Measurements from ENCODE around the gene RPS8. TPM values are rescaled to one million over a fixed set of nuclear protein-coding genes. Genes with fewer than 3 reads are reported as not detected.
"Not testable (repeated sequence)": the region's sequence is repeated elsewhere in the genome, so short reads cannot be mapped to it uniquely, and the experiment has no call there.

Gene RPS8
- total RNA-seq, 1 donor from 2014 or later, result 1,786 TPM

- Histone ChIP-seq H3K4me1 (ENCODE audit: control insufficient read depth in 3 of 3, insufficient read depth in 3 of 3, low read length in 3 of 3) (peaks cover 21 to 29% (median 27%) of the 10 kb centered on the region in 3 donors), H3K27me3 (ENCODE audit: control insufficient read depth in 3 of 3, insufficient read depth in 3 of 3, low read length in 3 of 3) (no peaks in the 10 kb centered on the region), H3K36me3 (ENCODE audit: control insufficient read depth in 3 of 3, insufficient read depth in 3 of 3, low read length in 3 of 3) (no peaks in the 10 kb centered on the region), H3K4me3 (ENCODE audit: low read length in 3 of 3) (no peak overlapping the region), H3K9me3 (ENCODE audit: control insufficient read depth in 3 of 3, low read length in 3 of 3) (no peaks in the 10 kb centered on the region), H3K9ac (ENCODE audit: low read depth in 1 of 3, low read length in 3 of 3) (no peak overlapping the region), H3K27ac (ENCODE audit: low read depth, low read length) (no peak overlapping the region)
Measured at GRCh38 chr1:44787506-44787905, 12.2 kb downstream of the RPS8 start.

- Histone ChIP-seq H3K36me3 (ENCODE audit: control insufficient read depth in 3 of 3, insufficient read depth in 3 of 3, low read length in 3 of 3) (no peaks in the 10 kb centered on the region), H3K9me3 (ENCODE audit: control insufficient read depth in 3 of 3, low read length in 3 of 3) (no peaks in the 10 kb centered on the region), H3K27me3 (ENCODE audit: control insufficient read depth in 3 of 3, insufficient read depth in 3 of 3, low read length in 3 of 3) (no peaks in the 10 kb centered on the region), H3K27ac (ENCODE audit: low read depth, low read length) (no peak within 1 kb of the TSS), H3K4me1 (ENCODE audit: control insufficient read depth in 3 of 3, insufficient read depth in 3 of 3, low read length in 3 of 3) (peaks cover 21 to 29% (median 27%) of the 10 kb centered on the region in 3 donors), H3K9ac (ENCODE audit: low read depth in 1 of 3, low read length in 3 of 3) (no peak within 1 kb of the TSS), H3K4me3 (ENCODE audit: low read length in 3 of 3) (no peak within 1 kb of the TSS)
Measured at GRCh38 chr1:44788120-44788860, 12.9 kb downstream of the RPS8 start, which contains the start of gene BEST4. Gene BEST4, minus strand, starts transcription at chr1:44788170. Its CDS starts 465 bp downstream, at chr1:44787705.

- Histone ChIP-seq H3K4me1 (ENCODE audit: control insufficient read depth in 3 of 3, insufficient read depth in 3 of 3, low read length in 3 of 3) (peaks cover 5 to 6% (median 5%) of the 10 kb centered on the region in 3 donors), H3K27me3 (ENCODE audit: control insufficient read depth in 3 of 3, insufficient read depth in 3 of 3, low read length in 3 of 3) (no peaks in the 10 kb centered on the region), H3K9me3 (ENCODE audit: control insufficient read depth in 3 of 3, low read length in 3 of 3) (no peaks in the 10 kb centered on the region), H3K9ac (ENCODE audit: low read depth in 1 of 3, low read length in 3 of 3) (no peak overlapping the region), H3K27ac (ENCODE audit: low read depth, low read length) (no peak overlapping the region), H3K36me3 (ENCODE audit: control insufficient read depth in 3 of 3, insufficient read depth in 3 of 3, low read length in 3 of 3) (no peaks in the 10 kb centered on the region), H3K4me3 (ENCODE audit: low read length in 3 of 3) (no peak overlapping the region)
Measured at GRCh38 chr1:44790968-44791801, 15.8 kb downstream of the RPS8 start.

- H3K9ac ChIP-seq (ENCODE audit: low read depth in 1 of 3, low read length in 3 of 3), result no peak overlapping the region
- no peaks in the 10 kb centered on the region for H3K9me3 ChIP-seq (ENCODE audit: control insufficient read depth in 3 of 3, low read length in 3 of 3)
- no peak overlapping the region for H3K4me3 ChIP-seq (ENCODE audit: low read length in 3 of 3)
- no peaks in the 10 kb centered on the region for H3K27me3 ChIP-seq (ENCODE audit: control insufficient read depth in 3 of 3, insufficient read depth in 3 of 3, low read length in 3 of 3)
- H3K4me1 ChIP-seq (ENCODE audit: control insufficient read depth in 3 of 3, insufficient read depth in 3 of 3, low read length in 3 of 3), result no peaks in the 10 kb centered on the region
- no peak overlapping the region for H3K27ac ChIP-seq (ENCODE audit: low read depth, low read length)
- H3K36me3 ChIP-seq (ENCODE audit: control insufficient read depth in 3 of 3, insufficient read depth in 3 of 3, low read length in 3 of 3), result no peaks in the 10 kb centered on the region
Measured at GRCh38 chr1:44792736-44793502, 17.6 kb downstream of the RPS8 start.

- peaks cover 2 to 10% (median 9%) of the 10 kb centered on the region in 3 donors for H3K36me3 ChIP-seq (ENCODE audit: control insufficient read depth in 3 of 3, insufficient read depth in 3 of 3, low read length in 3 of 3)
- H3K4me3 ChIP-seq (ENCODE audit: low read length in 3 of 3); H3K27ac ChIP-seq (ENCODE audit: low read depth, low read length); H3K9ac ChIP-seq (ENCODE audit: low read depth in 1 of 3, low read length in 3 of 3); H3K27me3 ChIP-seq (ENCODE audit: control insufficient read depth in 3 of 3, insufficient read depth in 3 of 3, low read length in 3 of 3); H3K9me3 ChIP-seq (ENCODE audit: control insufficient read depth in 3 of 3, low read length in 3 of 3): not testable (repeated sequence)
- peaks cover 12 to 31% (median 21%) of the 10 kb centered on the region in 3 donors for H3K4me1 ChIP-seq (ENCODE audit: control insufficient read depth in 3 of 3, insufficient read depth in 3 of 3, low read length in 3 of 3)
Measured at GRCh38 chr1:44797886-44798285, 22.5 kb downstream of the RPS8 start.

- Histone ChIP-seq H3K4me3 (ENCODE audit: low read length in 3 of 3) (no peak overlapping the region), H3K27ac (ENCODE audit: low read depth, low read length) (peak overlapping the region; percentile 93), H3K36me3 (ENCODE audit: control insufficient read depth in 3 of 3, insufficient read depth in 3 of 3, low read length in 3 of 3) (peaks cover 7 to 18% (median 13%) of the 10 kb centered on the region in 3 donors), H3K9ac (ENCODE audit: low read depth in 1 of 3, low read length in 3 of 3) (no peak overlapping the region), H3K9me3 (ENCODE audit: control insufficient read depth in 3 of 3, low read length in 3 of 3) (no peaks in the 10 kb centered on the region), H3K4me1 (ENCODE audit: control insufficient read depth in 3 of 3, insufficient read depth in 3 of 3, low read length in 3 of 3) (peaks cover 17 to 39% (median 29%) of the 10 kb centered on the region in 3 donors), H3K27me3 (ENCODE audit: control insufficient read depth in 3 of 3, insufficient read depth in 3 of 3, low read length in 3 of 3) (no peaks in the 10 kb centered on the region)
Measured at GRCh38 chr1:44798481-44799365, 23.4 kb downstream of the RPS8 start.

GRCh38 chr1:44799770-44800584 is 24.6 kb downstream of the RPS8 start, which contains the start of gene PLK3:
Gene PLK3, plus strand, starts transcription at chr1:44800377. Its CDS starts 87 bp downstream, at chr1:44800464.
- peak within 1 kb of the TSS; percentile 83 to 92 (median 88) for H3K9ac ChIP-seq (ENCODE audit: low read depth in 1 of 3, low read length in 3 of 3)
- peaks cover 17 to 45% (median 37%) of the 10 kb centered on the region in 3 donors for H3K4me1 ChIP-seq (ENCODE audit: control insufficient read depth in 3 of 3, insufficient read depth in 3 of 3, low read length in 3 of 3)
- no peaks in the 10 kb centered on the region for H3K9me3 ChIP-seq (ENCODE audit: control insufficient read depth in 3 of 3, low read length in 3 of 3)
- H3K27me3 ChIP-seq (ENCODE audit: control insufficient read depth in 3 of 3, insufficient read depth in 3 of 3, low read length in 3 of 3), result no peaks in the 10 kb centered on the region
- peak within 1 kb of the TSS; percentile 77 to 78 (median 78) for H3K4me3 ChIP-seq (ENCODE audit: low read length in 3 of 3)
- peak within 1 kb of the TSS; percentile 93 for H3K27ac ChIP-seq (ENCODE audit: low read depth, low read length)
- peaks cover 17 to 28% (median 19%) of the 10 kb centered on the region in 3 donors for H3K36me3 ChIP-seq (ENCODE audit: control insufficient read depth in 3 of 3, insufficient read depth in 3 of 3, low read length in 3 of 3)

- H3K36me3 ChIP-seq (ENCODE audit: control insufficient read depth in 3 of 3, insufficient read depth in 3 of 3, low read length in 3 of 3), result peaks cover 23 to 38% (median 27%) of the 10 kb centered on the region in 3 donors
- H3K4me1 ChIP-seq (ENCODE audit: control insufficient read depth in 3 of 3, insufficient read depth in 3 of 3, low read length in 3 of 3), result peaks cover 24 to 59% (median 52%) of the 10 kb centered on the region in 3 donors
- H3K9me3 ChIP-seq (ENCODE audit: control insufficient read depth in 3 of 3, low read length in 3 of 3), result no peaks in the 10 kb centered on the region
- H3K9ac ChIP-seq (ENCODE audit: low read depth in 1 of 3, low read length in 3 of 3), result peak overlapping the region; percentile 16 to 70 (median 54)
- no peaks in the 10 kb centered on the region for H3K27me3 ChIP-seq (ENCODE audit: control insufficient read depth in 3 of 3, insufficient read depth in 3 of 3, low read length in 3 of 3)
- H3K27ac ChIP-seq (ENCODE audit: low read depth, low read length), result peak overlapping the region; percentile 55
- peak overlapping the region; percentile 59 to 79 (median 60) for H3K4me3 ChIP-seq (ENCODE audit: low read length in 3 of 3)
Measured at GRCh38 chr1:44801491-44802305, 26.4 kb downstream of the RPS8 start.

Data from skeletal muscle tissue (tissue), 4 donors.